Suprapubic skin (tissue), 3 donors: Measurements from ENCODE around the gene KRTAP10-3.

Experiments used
- CTCF ChIP-seq, 2 donors: fragments of 200-600 bp in 1 of 2; fragments of 450-650 bp in 1 of 2; sonication (generic) in 1 of 2; IDR thresholded peaks; one replicate each; pipeline ENCODE4 v1.5.1; 2016 to 2019; ENCODE audit warnings: antibody characterized with exemption in 2 of 2, mild to moderate bottlenecking in 1 of 2, moderate library complexity in 1 of 2
- POLR2AphosphoS5 ChIP-seq, 3 donors: sonication (generic); formaldehyde crosslinking; IDR thresholded peaks; one replicate each; pipeline ENCODE4 v1.6.1; 2017; ENCODE audit warnings: antibody characterized with exemption in 3 of 3

DNA sequence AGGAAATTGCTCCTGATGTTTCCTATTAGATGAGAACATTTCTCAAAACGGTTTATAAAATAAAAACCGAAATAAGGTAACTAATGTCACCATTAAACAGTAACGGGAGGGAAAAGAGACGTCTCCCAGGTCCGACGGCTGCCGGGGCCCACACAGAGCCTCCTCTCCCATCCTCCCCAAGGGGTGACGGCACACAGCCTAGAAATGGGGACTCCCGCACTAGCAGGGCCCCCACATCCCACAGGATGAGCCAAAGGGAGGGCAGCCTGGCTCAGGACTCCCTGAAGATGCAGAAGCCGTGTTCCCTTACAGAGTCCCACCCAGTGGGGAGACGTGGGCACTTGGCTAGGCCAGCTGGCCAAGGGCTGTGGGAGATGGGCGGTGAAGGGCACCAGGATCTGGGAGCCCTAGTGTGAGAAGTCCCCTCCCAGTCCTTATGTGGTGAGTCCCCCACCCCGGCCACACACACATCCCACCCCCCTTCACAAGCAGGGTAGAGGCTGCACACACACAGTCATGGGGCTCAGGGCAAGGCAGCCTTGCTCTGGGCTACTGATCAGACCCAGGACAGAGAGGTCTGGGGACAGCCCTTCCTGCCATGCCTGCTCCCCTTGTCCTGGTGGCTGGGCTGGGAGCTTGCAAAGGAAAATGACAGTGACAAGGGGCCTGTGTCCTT is 3.3 kb downstream of the KRTAP10-3 start:
- TF ChIP-seq CTCF (IDR thresholded peaks at IDR 0.05) = no peak
- no peak for TF ChIP-seq POLR2AphosphoS5 (IDR thresholded peaks at IDR 0.05)
